NT2/D1 (cell line): Measurements from ENCODE around the gene PDGFRA.

Source experiments
- YY1 ChIP-seq: IDR thresholded peaks from 2 replicates; pipeline ENCODE4 v1.6.1; 2011; ENCODE audit not compliant: insufficient read length, insufficient read depth
- ZNF274 ChIP-seq: IDR thresholded peaks from 2 replicates; pipeline ENCODE4 v1.6.1; 2011; ENCODE audit warnings: mild to moderate bottlenecking, low read depth, low read length

DNA sequence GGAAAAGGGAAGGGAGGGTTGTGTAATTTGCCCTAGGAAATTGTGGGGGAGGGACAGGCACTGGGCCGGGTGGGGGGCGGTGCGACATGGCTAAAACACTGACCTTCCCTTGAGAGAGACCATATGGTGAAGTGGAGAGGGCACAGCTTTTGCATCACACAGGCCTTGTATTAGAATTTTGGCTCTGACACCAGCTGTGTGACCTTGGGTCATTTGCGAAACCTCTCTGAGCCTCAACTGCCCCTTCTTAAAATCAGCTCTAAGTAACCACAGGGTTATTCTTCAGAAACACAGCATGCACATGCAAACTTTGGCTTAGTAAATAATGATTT, 25.8 kb downstream of the PDGFRA start:
- TF ChIP-seq YY1 (no peak), ZNF274 (no peak)
